Activated CD4-positive, alpha-beta T cell treated with anti-CD3 and anti-CD28 coated beads, Interleukin-2, Interleukin-4, amounts not matched to agents 100 ng/mL and 50 ng/mL, durations not matched to agents 16 hours and 8 hours (primary cell): ENCODE results near the gene LSM3.

ENCODE experiments used
- DNase-seq: peaks from one replicate; pipeline ENCODE4 v3.0.0-alpha.2; 2020; ENCODE audit warnings: low spot score

The LSM3 gene

GRCh38 chr3:14242490-14243311, 64.1 kb downstream of the LSM3 start:
- no peak for DNase-seq

GRCh38 chr3:14243782-14244181, 65.2 kb downstream of the LSM3 start:
- no peak for DNase-seq

- no peak for DNase-seq
Observed at GRCh38 chr3:14244521-14245247, 66.1 kb downstream of the LSM3 start.

GRCh38 chr3:14245248-14245639, 66.6 kb downstream of the LSM3 start:
- no peak for DNase-seq

- no peak for DNase-seq
Observed at GRCh38 chr3:14245822-14246221, 67.2 kb downstream of the LSM3 start.

- no peak for DNase-seq
Observed at GRCh38 chr3:14246414-14246813, 67.8 kb downstream of the LSM3 start.

GRCh38 chr3:14248477-14248848, 69.8 kb downstream of the LSM3 start:
- DNase-seq, result no peak

GRCh38 chr3:14248849-14249523, 70.4 kb downstream of the LSM3 start:
- DNase-seq, result no peak
